ENCODE measurements around the gene NACA. TPM values are rescaled to one million over a fixed set of nuclear protein-coding genes. Genes with fewer than 3 reads are reported as not detected.
"Not testable (repeated sequence)": the region's sequence is repeated elsewhere in the genome, so short reads cannot be mapped to it uniquely, and the experiment has no call there.

The NACA gene
- total RNA-seq, 1 experiment from 2014 or later = 1,507 TPM

DNA sequence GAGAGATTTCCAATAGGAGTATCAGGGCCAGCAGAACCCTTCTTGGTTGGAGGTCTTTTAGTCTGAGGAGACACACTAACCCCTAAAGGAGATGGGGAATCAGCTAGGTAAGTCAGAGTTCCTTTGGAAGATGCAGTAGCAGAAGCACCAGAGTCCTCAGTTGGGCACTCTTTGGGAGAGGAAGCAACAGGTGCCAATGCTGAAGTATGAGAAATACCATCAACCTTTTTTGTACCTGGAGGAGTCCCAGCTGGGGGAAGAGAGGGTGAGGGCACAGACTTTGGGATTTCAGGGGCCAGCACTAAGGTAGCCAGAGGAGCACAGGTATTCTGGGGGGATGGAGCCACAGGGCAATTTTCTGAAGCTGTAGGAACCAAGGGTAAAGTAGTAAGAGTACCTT is 6.0 kb downstream of the NACA start:
- Histone ChIP-seq H3K4me3 (ENCODE audit: insufficient read depth, low read depth, low read length) (no peak overlapping the region), H3K27me3 (ENCODE audit: control insufficient read depth, insufficient read depth, low read length) (no peaks in the 10 kb centered on the region), H3K36me3 (replicated peaks; ENCODE audit: control insufficient read depth, insufficient read depth, low read length) (peaks cover 40% of the 10 kb centered on the region)
- no peak for DNase-seq

- Histone ChIP-seq H3K27me3 (ENCODE audit: control insufficient read depth, insufficient read depth, low read length) (no peaks in the 10 kb centered on the region), H3K36me3 (replicated peaks; ENCODE audit: control insufficient read depth, insufficient read depth, low read length) (peaks cover 41% of the 10 kb centered on the region), H3K4me3 (ENCODE audit: insufficient read depth, low read depth, low read length) (no peak overlapping the region)
- DNase-seq = no peak
Measured at GRCh38 chr12:56718636-56719035, 6.5 kb downstream of the NACA start.

GRCh38 chr12:56718149-56718548 is 7.0 kb downstream of the NACA start:
- DNase-seq = no peak
- no peaks in the 10 kb centered on the region for H3K27me3 ChIP-seq (ENCODE audit: control insufficient read depth, insufficient read depth, low read length)
- peaks cover 46% of the 10 kb centered on the region for H3K36me3 ChIP-seq (replicated peaks; ENCODE audit: control insufficient read depth, insufficient read depth, low read length)
- H3K4me3 ChIP-seq (ENCODE audit: insufficient read depth, low read depth, low read length) = no peak overlapping the region

- Histone ChIP-seq H3K27me3 (ENCODE audit: control insufficient read depth, insufficient read depth, low read length) (no peaks in the 10 kb centered on the region), H3K36me3 (replicated peaks; ENCODE audit: control insufficient read depth, insufficient read depth, low read length) (peaks cover 51% of the 10 kb centered on the region), H3K4me3 (ENCODE audit: insufficient read depth, low read depth, low read length) (no peak overlapping the region)
- DNase-seq = no peak
Measured at GRCh38 chr12:56716933-56717880, 7.9 kb downstream of the NACA start.

DNA sequence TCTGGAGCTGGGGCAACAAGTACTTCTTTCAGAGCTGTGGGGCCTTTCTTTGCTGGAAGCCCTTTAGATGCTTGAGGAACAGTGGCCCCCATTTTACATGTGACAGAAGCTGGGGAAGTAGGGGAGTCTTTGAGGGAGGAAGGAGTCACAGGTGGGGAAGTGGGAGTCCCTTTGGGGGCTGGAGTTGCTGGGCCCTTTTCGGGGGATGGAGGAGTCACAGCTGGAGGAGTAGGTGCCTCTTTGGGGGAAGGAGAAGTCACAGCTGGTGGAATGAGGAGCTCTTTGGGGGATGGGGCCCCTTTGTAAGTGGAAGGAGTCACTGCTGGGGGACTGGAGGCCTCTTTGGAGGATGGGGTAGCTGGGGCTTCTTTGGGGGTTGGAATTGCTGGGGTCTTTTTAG is 8.6 kb downstream of the NACA start:
- Histone ChIP-seq H3K36me3 (replicated peaks; ENCODE audit: control insufficient read depth, insufficient read depth, low read length) (peaks cover 47% of the 10 kb centered on the region), H3K27me3 (ENCODE audit: control insufficient read depth, insufficient read depth, low read length) (no peaks in the 10 kb centered on the region), H3K4me3 (ENCODE audit: insufficient read depth, low read depth, low read length) (no peak overlapping the region)
- no peak for DNase-seq

- DNase-seq = no peak
- Histone ChIP-seq H3K4me3 (ENCODE audit: insufficient read depth, low read depth, low read length) (no peak overlapping the region), H3K36me3 (replicated peaks; ENCODE audit: control insufficient read depth, insufficient read depth, low read length) (peaks cover 42% of the 10 kb centered on the region), H3K27me3 (ENCODE audit: control insufficient read depth, insufficient read depth, low read length) (no peaks in the 10 kb centered on the region)
Measured at GRCh38 chr12:56715798-56716197, 9.3 kb downstream of the NACA start.

- Histone ChIP-seq H3K4me3 (ENCODE audit: insufficient read depth, low read depth, low read length) (no peak overlapping the region), H3K36me3 (replicated peaks; ENCODE audit: control insufficient read depth, insufficient read depth, low read length) (peaks cover 32% of the 10 kb centered on the region), H3K27me3 (ENCODE audit: control insufficient read depth, insufficient read depth, low read length) (no peaks in the 10 kb centered on the region)
- no peak for DNase-seq
Measured at GRCh38 chr12:56714431-56714929, 10.6 kb downstream of the NACA start.

DNA sequence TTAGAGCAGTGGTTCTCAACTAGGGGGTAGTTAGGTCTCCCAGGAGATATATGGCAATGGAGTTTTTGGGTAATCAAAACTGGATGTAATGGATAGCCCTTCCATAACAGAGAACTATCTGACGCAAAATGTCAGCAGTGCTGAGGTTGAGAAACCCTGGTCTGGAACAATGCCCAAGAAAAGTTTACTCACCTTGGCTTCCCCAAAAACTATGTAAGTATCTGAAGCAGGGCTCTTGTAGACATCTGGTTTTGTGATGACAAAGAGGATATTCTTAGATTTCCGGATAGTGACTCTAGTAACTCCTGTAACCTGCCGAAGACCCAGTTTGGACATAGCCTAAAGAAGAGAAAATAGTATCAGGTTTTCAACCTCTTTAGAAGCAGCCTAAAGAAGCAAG is 11.8 kb downstream of the NACA start:
- Histone ChIP-seq H3K4me3 (ENCODE audit: insufficient read depth, low read depth, low read length) (no peak overlapping the region), H3K36me3 (replicated peaks; ENCODE audit: control insufficient read depth, insufficient read depth, low read length) (peaks cover 28% of the 10 kb centered on the region), H3K27me3 (ENCODE audit: control insufficient read depth, insufficient read depth, low read length) (no peaks in the 10 kb centered on the region)
- DNase-seq = no peak

DNA sequence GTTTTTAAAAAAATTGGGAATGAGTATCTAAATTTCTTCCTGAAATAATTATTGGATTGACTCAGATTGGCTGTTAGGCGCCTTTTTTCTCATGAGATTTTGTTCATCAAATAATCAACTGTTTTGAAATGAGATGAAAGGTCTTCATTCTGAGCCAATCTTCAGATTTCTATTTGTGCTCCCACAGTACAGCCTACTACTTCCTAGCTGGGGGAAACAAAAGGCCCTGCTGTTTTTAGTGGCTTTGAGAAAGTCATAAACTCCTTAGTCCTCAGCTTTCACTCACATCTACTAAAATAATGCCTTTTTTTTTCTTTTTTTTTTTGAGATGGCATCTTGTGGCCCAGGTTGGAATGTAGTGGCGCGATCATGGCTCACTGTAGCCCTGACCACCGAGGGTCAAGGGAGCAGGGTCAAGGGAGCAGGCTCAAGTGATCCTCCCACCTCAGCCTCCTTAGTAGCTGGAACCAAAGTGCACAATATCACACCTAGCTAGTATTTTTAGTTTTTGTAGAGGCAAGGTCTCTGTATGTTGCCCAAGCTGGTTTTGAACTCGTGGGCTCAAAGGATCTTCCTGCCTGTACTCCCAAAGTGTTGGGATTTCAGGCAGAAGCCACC is 15.2 kb downstream of the NACA start:
- H3K27me3 ChIP-seq (ENCODE audit: control insufficient read depth, insufficient read depth, low read length) = no peaks in the 10 kb centered on the region
- no peak for DNase-seq
- peaks cover 23% of the 10 kb centered on the region for H3K36me3 ChIP-seq (replicated peaks; ENCODE audit: control insufficient read depth, insufficient read depth, low read length)
- no peak overlapping the region for H3K4me3 ChIP-seq (ENCODE audit: insufficient read depth, low read depth, low read length)

DNA sequence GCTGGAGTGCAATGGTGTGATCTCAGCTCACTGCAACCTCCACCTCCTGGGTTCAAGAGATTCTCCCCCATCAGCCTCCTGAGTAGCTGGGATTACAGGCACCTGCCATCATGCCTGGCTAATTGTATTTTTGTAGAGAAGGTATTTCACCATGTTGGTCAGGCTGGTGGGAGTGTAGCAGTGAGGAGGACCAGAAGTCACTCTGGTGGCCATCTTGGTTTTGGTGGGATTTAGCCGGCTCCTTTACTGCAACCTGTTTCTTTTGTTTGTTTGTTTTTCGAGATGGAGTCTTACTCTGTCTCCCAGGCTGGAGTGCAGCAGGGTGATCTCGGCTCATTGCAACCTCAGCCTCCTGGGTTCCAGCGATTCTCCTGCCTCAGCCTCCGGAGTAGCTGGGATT is 20.6 kb downstream of the NACA start:
- not testable (repeated sequence) for H3K36me3 ChIP-seq (replicated peaks; ENCODE audit: control insufficient read depth, insufficient read depth, low read length); H3K4me3 ChIP-seq (ENCODE audit: insufficient read depth, low read depth, low read length); DNase-seq; H3K27me3 ChIP-seq (ENCODE audit: control insufficient read depth, insufficient read depth, low read length)

DNA sequence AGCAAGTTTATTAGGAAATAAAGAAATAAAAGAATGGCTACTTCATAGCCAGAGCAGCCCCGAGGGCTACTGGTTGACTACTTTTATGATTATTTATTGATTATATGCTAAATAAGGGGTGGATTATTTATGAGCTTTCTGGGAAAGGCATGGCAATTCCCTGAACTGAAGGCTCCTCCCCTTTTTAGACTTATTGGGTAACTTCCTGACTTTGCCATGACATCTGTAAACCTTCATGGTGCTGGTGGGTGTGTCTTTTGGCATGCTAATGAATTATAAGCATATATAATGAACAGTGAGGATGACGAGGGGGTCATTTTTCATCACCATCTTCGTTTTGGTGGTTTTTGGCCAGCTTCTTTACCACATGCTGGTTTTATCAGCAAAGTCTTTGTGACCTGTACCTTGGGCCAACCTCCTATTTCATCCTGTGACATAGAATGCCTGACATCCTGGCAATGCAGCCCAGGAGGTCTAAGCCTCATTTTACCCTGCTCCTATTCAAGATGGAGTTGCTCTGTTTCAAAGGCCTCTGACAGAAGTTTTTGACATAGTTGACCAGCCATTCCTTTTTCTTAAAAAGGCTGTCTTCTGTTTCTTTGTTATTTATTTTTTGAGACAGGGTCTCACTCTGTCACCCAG is 26.0 kb downstream of the NACA start:
- DNase-seq = no peak
- Histone ChIP-seq H3K4me3 (ENCODE audit: insufficient read depth, low read depth, low read length) (no peak overlapping the region), H3K36me3 (replicated peaks; ENCODE audit: control insufficient read depth, insufficient read depth, low read length) (no peaks in the 10 kb centered on the region), H3K27me3 (ENCODE audit: control insufficient read depth, insufficient read depth, low read length) (no peaks in the 10 kb centered on the region)

DNA sequence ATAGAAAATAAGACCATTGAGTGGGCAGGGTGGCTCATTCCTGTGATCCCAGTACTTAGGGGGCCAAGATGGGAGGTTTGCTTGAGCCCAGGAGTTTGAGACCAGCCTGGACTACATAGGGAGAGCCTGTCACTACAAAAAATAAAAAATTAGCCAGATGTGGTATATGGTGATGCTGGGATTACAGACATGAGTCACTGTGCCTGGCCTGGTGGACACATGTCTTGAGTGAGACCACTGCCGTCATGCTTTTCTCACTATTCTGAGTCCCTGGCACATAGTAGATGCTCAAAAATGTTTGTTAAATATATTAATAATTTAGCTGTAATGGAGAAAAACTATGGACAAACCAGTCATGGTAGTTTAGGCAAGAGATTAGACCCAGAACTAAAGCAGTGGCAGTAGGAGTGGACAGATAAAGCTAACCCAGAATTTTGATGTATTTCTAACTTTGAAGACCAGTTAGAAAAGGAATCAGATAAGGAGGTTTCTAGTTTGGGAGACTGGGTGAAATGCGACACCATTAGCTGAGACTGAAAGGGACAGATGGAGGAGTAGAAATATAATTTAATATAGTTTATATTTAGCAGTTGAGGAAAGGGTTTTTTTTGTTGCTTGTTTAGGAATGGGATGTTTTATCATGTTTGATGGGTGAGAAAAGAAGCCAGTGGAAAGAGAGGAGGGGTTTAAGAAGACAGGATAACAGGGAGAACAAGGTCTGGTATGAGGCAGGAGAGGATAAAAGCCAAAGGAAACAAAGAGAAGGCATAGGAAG is 29.6 kb downstream of the NACA start:
- DNase-seq = no peak
- Histone ChIP-seq H3K4me3 (ENCODE audit: insufficient read depth, low read depth, low read length) (no peak overlapping the region), H3K27me3 (ENCODE audit: control insufficient read depth, insufficient read depth, low read length) (no peaks in the 10 kb centered on the region), H3K36me3 (replicated peaks; ENCODE audit: control insufficient read depth, insufficient read depth, low read length) (no peaks in the 10 kb centered on the region)

- no peaks in the 10 kb centered on the region for H3K36me3 ChIP-seq (replicated peaks; ENCODE audit: control insufficient read depth, insufficient read depth, low read length)
Measured at GRCh38 chr12:56694161-56694560, 30.9 kb downstream of the NACA start.

DNA sequence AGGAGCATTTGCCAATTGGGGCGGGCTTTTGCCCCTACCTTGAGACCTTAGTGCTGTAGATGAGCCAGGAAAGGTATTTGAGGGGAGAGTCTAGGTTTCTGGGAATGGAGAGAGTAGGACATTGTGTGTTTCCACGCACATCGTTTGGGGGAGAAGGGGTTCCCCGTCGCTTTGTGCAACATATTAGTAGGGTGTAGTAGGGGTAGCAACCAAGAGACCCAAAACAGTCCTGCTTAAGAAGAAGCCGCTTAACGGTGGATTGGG is 36.3 kb downstream of the NACA start:
- peak; percentile 70 for DNase-seq
- no peaks in the 10 kb centered on the region for H3K27me3 ChIP-seq (ENCODE audit: control insufficient read depth, insufficient read depth, low read length)
- peak overlapping the region; percentile 52 for H3K4me3 ChIP-seq (ENCODE audit: insufficient read depth, low read depth, low read length)
- peaks cover 1% of the 10 kb centered on the region; the same call in 1 of the 2 replicates for H3K36me3 ChIP-seq (replicated peaks; ENCODE audit: control insufficient read depth, insufficient read depth, low read length)

More at GRCh38 chr12:56694161-56694560, 30.9 kb downstream of the NACA start:
- no peaks in the 10 kb centered on the region for H3K27me3 ChIP-seq (ENCODE audit: control insufficient read depth, insufficient read depth, low read length)
- no peak for DNase-seq
- no peak overlapping the region for H3K4me3 ChIP-seq (ENCODE audit: insufficient read depth, low read depth, low read length)

All from H7 (cell line).